ENCODE data around the gene SULF2. TPM values are rescaled to one million over a fixed set of nuclear protein-coding genes. Genes with fewer than 3 reads are reported as not detected.

Gene SULF2
- total and polyA plus RNA-seq, 2 of the 4 experiments (the other 2 are of a cell fraction), result 0.54 to 0.77 TPM

- H2AK5ac ChIP-seq (ENCODE audit: low read depth, low read length), result no peak overlapping the region
- H2AK9ac ChIP-seq (replicated peaks; ENCODE audit: low read depth, low read length, poor library complexity), result no peak overlapping the region
- no peak overlapping the region for H2BK5ac ChIP-seq (ENCODE audit: low read depth, low read length, poor library complexity, severe bottlenecking)
- no peaks in the 10 kb centered on the region for H3K36me3 ChIP-seq (ENCODE audit: control insufficient read depth, insufficient read depth, low read length)
- TF ChIP-seq MAFK (IDR thresholded peaks at IDR 0.05; ENCODE audit: low read depth, low read length), result no peak
- TF ChIP-seq NFE2L2 (IDR thresholded peaks at IDR 0.05; ENCODE audit: low read depth, low read length), result no peak
- TF ChIP-seq FOS (IDR thresholded peaks at IDR 0.05; ENCODE audit: low read depth, low read length), result no peak
- TF ChIP-seq RCOR1 (IDR thresholded peaks at IDR 0.05; ENCODE audit: insufficient replicate concordance, low read length), result no peak
- TF ChIP-seq CTCF (conservative IDR thresholded peaks at IDR 0.05; ENCODE audit: low read depth, low read length), result no peak
- no peak for TF ChIP-seq RFX5 (IDR thresholded peaks at IDR 0.05; ENCODE audit: low read depth, low read length)
- no peak for TF ChIP-seq CHD1 (IDR thresholded peaks at IDR 0.05; ENCODE audit: low read depth, low read length)
- TF ChIP-seq POLR2A (IDR thresholded peaks at IDR 0.05; ENCODE audit: low read depth, low read length), result no peak
- TF ChIP-seq CEBPB (IDR thresholded peaks at IDR 0.05; ENCODE audit: low read depth, low read length), result no peak
- TF ChIP-seq MXI1 (IDR thresholded peaks at IDR 0.05; ENCODE audit: borderline replicate concordance, low read depth, low read length), result no peak
- no peak for TF ChIP-seq ELK1 (IDR thresholded peaks at IDR 0.05; ENCODE audit: borderline replicate concordance, low read depth, low read length)
- no peak overlapping the region for H4K5ac ChIP-seq (ENCODE audit: low read depth, low read length)
- H3K4ac ChIP-seq (ENCODE audit: low read depth, low read length), result no peak overlapping the region
- no peak overlapping the region for H2BK120ac ChIP-seq (ENCODE audit: low read depth, low read length)
- no peak overlapping the region for H3K14ac ChIP-seq (replicated peaks; ENCODE audit: low read depth, low read length)
- no TSS peak for BruUV-seq (replicated peaks)
- H2BK20ac ChIP-seq (ENCODE audit: low read depth, low read length), result no peak overlapping the region
- ChIA-PET POLR2A (ENCODE audit: unreplicated experiment) (no interaction called here), CTCF (no interaction called here)
- intact Hi-C loops (cut with micrococcal nuclease), result no loop called here
- H4K8ac ChIP-seq (ENCODE audit: low read depth in 2 of 2, low read length in 2 of 2), result no peak overlapping the region
- H3K4me3 ChIP-seq (ENCODE audit: insufficient read depth, low read depth, low read length), result no peak overlapping the region
- H2AFZ ChIP-seq (replicated peaks; ENCODE audit: low read length, poor library complexity), result no peak overlapping the region
- in situ Hi-C loops (cut with MboI; ENCODE audit: low sequenced_read_pairs), result no loop called here
- no peak overlapping the region for H3K9ac ChIP-seq (ENCODE audit: low read depth, low read length)
- H3K9me3 ChIP-seq (ENCODE audit: control insufficient read depth, insufficient read depth, low read length), result no peaks in the 10 kb centered on the region
- no peak overlapping the region for H3K27ac ChIP-seq (ENCODE audit: insufficient read depth, low read length)
- H3K4me1 ChIP-seq (ENCODE audit: control insufficient read depth, insufficient read depth, low read length), result no peaks in the 10 kb centered on the region; the same call in 1 of the 2 replicates
- H3K4me2 ChIP-seq (ENCODE audit: low read depth, low read length), result no peak overlapping the region
- no peaks in the 10 kb centered on the region for H3K9me1 ChIP-seq (ENCODE audit: insufficient read depth, low read length)
- H3K18ac ChIP-seq (ENCODE audit: low read depth, low read length), result no peak overlapping the region
- H3K27me3 ChIP-seq (ENCODE audit: control insufficient read depth, insufficient read depth, low read length), result peaks cover 2% of the 10 kb centered on the region
- no peak for DNase-seq
- WGBS, 2 experiments (ENCODE audit: extremely low coverage in 2 of 2, insufficient read length in 1 of 2), result 61% methylated on average over 3 of the region's 6 CpGs; no CpG with 5 or more reads in 1 of the 2 experiments
- dilution Hi-C loops (cut with HindIII; ENCODE audit: low sequenced_read_pairs, unreplicated experiment), result no loop called here
- ATAC-seq (ENCODE audit: low read depth), result no peak
- H3K23ac ChIP-seq (ENCODE audit: low read depth, low read length), result no peak overlapping the region
- no peak overlapping the region for H2BK15ac ChIP-seq (ENCODE audit: low read depth, low read length)
- H4K91ac ChIP-seq (ENCODE audit: insufficient read depth, low read depth, low read length), result no peak overlapping the region
- no peaks in the 10 kb centered on the region for H4K20me1 ChIP-seq (ENCODE audit: insufficient read depth, low read length)
- H3K79me1 ChIP-seq (ENCODE audit: low read depth in 1 of 2, low read length in 2 of 2), result no peaks in the 10 kb centered on the region
- H3K56ac ChIP-seq (ENCODE audit: extremely low read depth, insufficient read depth, low read length), result no peak overlapping the region
Observed at GRCh38 chr20:47748069-47748468, 37.2 kb downstream of the SULF2 start.

Data from IMR-90 (cell line).